ENCODE data around the gene MRRF.

The MRRF gene

GRCh38 chr9:122337556-122337929, 72.9 kb downstream of the MRRF start:
- H3K27me3 ChIP-seq (ENCODE audit: insufficient read depth, poor library complexity, severe bottlenecking): peaks cover 3% of the 10 kb centered on the region
- no peak overlapping the region for H3K27ac ChIP-seq (replicated peaks)
- no peak for TF ChIP-seq GABPA (IDR thresholded peaks at IDR 0.05; ENCODE audit: low read depth)
- no peak for TF ChIP-seq POLR2AphosphoS5 (IDR thresholded peaks at IDR 0.05; ENCODE audit: low read depth)
- no peak for TF ChIP-seq SPI1 (IDR thresholded peaks at IDR 0.05; ENCODE audit: borderline replicate concordance, low read depth)
- TF ChIP-seq, protein P1, sequence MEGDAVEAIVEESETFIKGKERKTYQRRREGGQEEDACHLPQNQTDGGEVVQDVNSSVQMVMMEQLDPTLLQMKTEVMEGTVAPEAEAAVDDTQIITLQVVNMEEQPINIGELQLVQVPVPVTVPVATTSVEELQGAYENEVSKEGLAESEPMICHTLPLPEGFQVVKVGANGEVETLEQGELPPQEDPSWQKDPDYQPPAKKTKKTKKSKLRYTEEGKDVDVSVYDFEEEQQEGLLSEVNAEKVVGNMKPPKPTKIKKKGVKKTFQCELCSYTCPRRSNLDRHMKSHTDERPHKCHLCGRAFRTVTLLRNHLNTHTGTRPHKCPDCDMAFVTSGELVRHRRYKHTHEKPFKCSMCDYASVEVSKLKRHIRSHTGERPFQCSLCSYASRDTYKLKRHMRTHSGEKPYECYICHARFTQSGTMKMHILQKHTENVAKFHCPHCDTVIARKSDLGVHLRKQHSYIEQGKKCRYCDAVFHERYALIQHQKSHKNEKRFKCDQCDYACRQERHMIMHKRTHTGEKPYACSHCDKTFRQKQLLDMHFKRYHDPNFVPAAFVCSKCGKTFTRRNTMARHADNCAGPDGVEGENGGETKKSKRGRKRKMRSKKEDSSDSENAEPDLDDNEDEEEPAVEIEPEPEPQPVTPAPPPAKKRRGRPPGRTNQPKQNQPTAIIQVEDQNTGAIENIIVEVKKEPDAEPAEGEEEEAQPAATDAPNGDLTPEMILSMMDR (IDR thresholded peaks at IDR 0.05; ENCODE audit: insufficient read depth, low read length): no peak
- TF ChIP-seq, protein P2, sequence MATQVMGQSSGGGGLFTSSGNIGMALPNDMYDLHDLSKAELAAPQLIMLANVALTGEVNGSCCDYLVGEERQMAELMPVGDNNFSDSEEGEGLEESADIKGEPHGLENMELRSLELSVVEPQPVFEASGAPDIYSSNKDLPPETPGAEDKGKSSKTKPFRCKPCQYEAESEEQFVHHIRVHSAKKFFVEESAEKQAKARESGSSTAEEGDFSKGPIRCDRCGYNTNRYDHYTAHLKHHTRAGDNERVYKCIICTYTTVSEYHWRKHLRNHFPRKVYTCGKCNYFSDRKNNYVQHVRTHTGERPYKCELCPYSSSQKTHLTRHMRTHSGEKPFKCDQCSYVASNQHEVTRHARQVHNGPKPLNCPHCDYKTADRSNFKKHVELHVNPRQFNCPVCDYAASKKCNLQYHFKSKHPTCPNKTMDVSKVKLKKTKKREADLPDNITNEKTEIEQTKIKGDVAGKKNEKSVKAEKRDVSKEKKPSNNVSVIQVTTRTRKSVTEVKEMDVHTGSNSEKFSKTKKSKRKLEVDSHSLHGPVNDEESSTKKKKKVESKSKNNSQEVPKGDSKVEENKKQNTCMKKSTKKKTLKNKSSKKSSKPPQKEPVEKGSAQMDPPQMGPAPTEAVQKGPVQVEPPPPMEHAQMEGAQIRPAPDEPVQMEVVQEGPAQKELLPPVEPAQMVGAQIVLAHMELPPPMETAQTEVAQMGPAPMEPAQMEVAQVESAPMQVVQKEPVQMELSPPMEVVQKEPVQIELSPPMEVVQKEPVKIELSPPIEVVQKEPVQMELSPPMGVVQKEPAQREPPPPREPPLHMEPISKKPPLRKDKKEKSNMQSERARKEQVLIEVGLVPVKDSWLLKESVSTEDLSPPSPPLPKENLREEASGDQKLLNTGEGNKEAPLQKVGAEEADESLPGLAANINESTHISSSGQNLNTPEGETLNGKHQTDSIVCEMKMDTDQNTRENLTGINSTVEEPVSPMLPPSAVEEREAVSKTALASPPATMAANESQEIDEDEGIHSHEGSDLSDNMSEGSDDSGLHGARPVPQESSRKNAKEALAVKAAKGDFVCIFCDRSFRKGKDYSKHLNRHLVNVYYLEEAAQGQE (IDR thresholded peaks at IDR 0.05; ENCODE audit: insufficient replicate concordance, low read depth): no peak
- H3K4me3 ChIP-seq (replicated peaks; ENCODE audit: insufficient read depth, low read length): no peak overlapping the region
- no peak for DNase-seq (ENCODE audit: low read depth in 1 of 2, low spot score in 1 of 2)

- Histone ChIP-seq H3K4me3 (replicated peaks; ENCODE audit: insufficient read depth, low read length) (no peak overlapping the region), H3K27me3 (ENCODE audit: insufficient read depth, poor library complexity, severe bottlenecking) (peaks cover 3% of the 10 kb centered on the region), H3K27ac (replicated peaks) (no peak overlapping the region)
- DNase-seq (ENCODE audit: low read depth in 1 of 2, low spot score in 1 of 2): no peak
- TF ChIP-seq GABPA (IDR thresholded peaks at IDR 0.05; ENCODE audit: low read depth) (no peak), POLR2AphosphoS5 (IDR thresholded peaks at IDR 0.05; ENCODE audit: low read depth) (no peak), SPI1 (IDR thresholded peaks at IDR 0.05; ENCODE audit: borderline replicate concordance, low read depth) (no peak)
- TF ChIP-seq, protein P2 (IDR thresholded peaks at IDR 0.05; ENCODE audit: insufficient replicate concordance, low read depth): no peak
- TF ChIP-seq, protein P1 (IDR thresholded peaks at IDR 0.05; ENCODE audit: insufficient read depth, low read length): no peak
Observed at GRCh38 chr9:122338536-122338935, 73.9 kb downstream of the MRRF start.

- TF ChIP-seq, protein P1 (IDR thresholded peaks at IDR 0.05; ENCODE audit: insufficient read depth, low read length): no peak
- TF ChIP-seq GABPA (IDR thresholded peaks at IDR 0.05; ENCODE audit: low read depth): no peak
- TF ChIP-seq, protein P2 (IDR thresholded peaks at IDR 0.05; ENCODE audit: insufficient replicate concordance, low read depth): no peak
- TF ChIP-seq POLR2AphosphoS5 (IDR thresholded peaks at IDR 0.05; ENCODE audit: low read depth): no peak
- no peak for TF ChIP-seq SPI1 (IDR thresholded peaks at IDR 0.05; ENCODE audit: borderline replicate concordance, low read depth)
- no peak overlapping the region for H3K27ac ChIP-seq (replicated peaks)
- H3K4me3 ChIP-seq (replicated peaks; ENCODE audit: insufficient read depth, low read length): no peak overlapping the region
- peaks cover 3% of the 10 kb centered on the region for H3K27me3 ChIP-seq (ENCODE audit: insufficient read depth, poor library complexity, severe bottlenecking)
- no peak for DNase-seq (ENCODE audit: low read depth in 1 of 2, low spot score in 1 of 2)
Observed at GRCh38 chr9:122338994-122339393, 74.3 kb downstream of the MRRF start.
